ENCODE data around the gene RHPN2.

RHPN2 gene

GRCh38 chr19:32930567-32930966 is 134.1 kb downstream of the RHPN2 start:
- H3K9ac ChIP-seq (ENCODE audit: low read length), result no peak overlapping the region
- no peak overlapping the region for H3K27ac ChIP-seq (ENCODE audit: low read depth, low read length)
- no peaks in the 10 kb centered on the region for H3K9me2 ChIP-seq (replicated peaks; ENCODE audit: insufficient read depth, low read length)
- H3K79me2 ChIP-seq (ENCODE audit: insufficient read depth, low read length), result no peaks in the 10 kb centered on the region
- H3K9me3 ChIP-seq (ENCODE audit: insufficient read depth, low read length), result no peaks in the 10 kb centered on the region
- no peaks in the 10 kb centered on the region for H3K27me3 ChIP-seq (ENCODE audit: low read length)
- no peak overlapping the region for H3K4me2 ChIP-seq (ENCODE audit: low read depth, low read length, poor library complexity, severe bottlenecking)
- no peaks in the 10 kb centered on the region for H3F3A ChIP-seq (ENCODE audit: insufficient read depth)
- H3K36me3 ChIP-seq (ENCODE audit: low read length), result no peaks in the 10 kb centered on the region
- H2AFZ ChIP-seq (ENCODE audit: low read depth, low read length, severe bottlenecking), result no peak overlapping the region
- no peaks in the 10 kb centered on the region for H4K20me1 ChIP-seq (ENCODE audit: low read depth, low read length)
- TF ChIP-seq EZH2phosphoT487 (conservative IDR thresholded peaks at IDR 0.05; ENCODE audit: low read length) (no peak), CTCF (IDR thresholded peaks at IDR 0.05; ENCODE audit: insufficient read depth, low read length, poor library complexity, severe bottlenecking) (no peak)
- H3K4me3 ChIP-seq (ENCODE audit: insufficient read depth, low read length, poor library complexity, severe bottlenecking), result no peak overlapping the region

GRCh38 chr19:32928806-32929205 is 135.9 kb downstream of the RHPN2 start:
- H3K9ac ChIP-seq (ENCODE audit: low read length), result no peak overlapping the region
- no peaks in the 10 kb centered on the region for H3K9me2 ChIP-seq (replicated peaks; ENCODE audit: insufficient read depth, low read length)
- H2AFZ ChIP-seq (ENCODE audit: low read depth, low read length, severe bottlenecking), result no peak overlapping the region
- H3K79me2 ChIP-seq (ENCODE audit: insufficient read depth, low read length), result no peaks in the 10 kb centered on the region
- no peaks in the 10 kb centered on the region for H3F3A ChIP-seq (ENCODE audit: insufficient read depth)
- TF ChIP-seq EZH2phosphoT487 (conservative IDR thresholded peaks at IDR 0.05; ENCODE audit: low read length) (no peak), CTCF (IDR thresholded peaks at IDR 0.05; ENCODE audit: insufficient read depth, low read length, poor library complexity, severe bottlenecking) (no peak)
- H3K36me3 ChIP-seq (ENCODE audit: low read length), result no peaks in the 10 kb centered on the region
- no peak overlapping the region for H3K27ac ChIP-seq (ENCODE audit: low read depth, low read length)
- H3K4me2 ChIP-seq (ENCODE audit: low read depth, low read length, poor library complexity, severe bottlenecking), result no peak overlapping the region
- H3K9me3 ChIP-seq (ENCODE audit: insufficient read depth, low read length), result no peaks in the 10 kb centered on the region
- no peaks in the 10 kb centered on the region for H3K27me3 ChIP-seq (ENCODE audit: low read length)
- H3K4me3 ChIP-seq (ENCODE audit: insufficient read depth, low read length, poor library complexity, severe bottlenecking), result no peak overlapping the region
- no peaks in the 10 kb centered on the region for H4K20me1 ChIP-seq (ENCODE audit: low read depth, low read length)
